ENCODE measurements around the gene PPP1R10.

DNA sequence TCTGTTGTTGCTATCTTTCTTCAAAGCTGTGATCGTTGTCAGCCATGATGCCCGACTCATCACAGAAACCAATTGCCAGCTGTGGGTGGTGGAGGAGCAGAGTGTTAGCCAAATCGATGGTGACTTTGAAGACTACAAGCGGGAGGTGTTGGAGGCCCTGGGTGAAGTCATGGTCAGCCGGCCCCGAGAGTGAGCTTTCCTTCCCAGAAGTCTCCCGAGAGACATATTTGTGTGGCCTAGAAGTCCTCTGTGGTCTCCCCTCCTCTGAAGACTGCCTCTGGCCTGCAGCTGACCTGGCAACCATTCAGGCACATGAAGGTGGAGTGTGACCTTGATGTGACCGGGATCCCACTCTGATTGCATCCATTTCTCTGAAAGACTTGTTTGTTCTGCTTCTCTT is 26.5 kb downstream of the PPP1R10 start:
- TF ChIP-seq, protein P1, sequence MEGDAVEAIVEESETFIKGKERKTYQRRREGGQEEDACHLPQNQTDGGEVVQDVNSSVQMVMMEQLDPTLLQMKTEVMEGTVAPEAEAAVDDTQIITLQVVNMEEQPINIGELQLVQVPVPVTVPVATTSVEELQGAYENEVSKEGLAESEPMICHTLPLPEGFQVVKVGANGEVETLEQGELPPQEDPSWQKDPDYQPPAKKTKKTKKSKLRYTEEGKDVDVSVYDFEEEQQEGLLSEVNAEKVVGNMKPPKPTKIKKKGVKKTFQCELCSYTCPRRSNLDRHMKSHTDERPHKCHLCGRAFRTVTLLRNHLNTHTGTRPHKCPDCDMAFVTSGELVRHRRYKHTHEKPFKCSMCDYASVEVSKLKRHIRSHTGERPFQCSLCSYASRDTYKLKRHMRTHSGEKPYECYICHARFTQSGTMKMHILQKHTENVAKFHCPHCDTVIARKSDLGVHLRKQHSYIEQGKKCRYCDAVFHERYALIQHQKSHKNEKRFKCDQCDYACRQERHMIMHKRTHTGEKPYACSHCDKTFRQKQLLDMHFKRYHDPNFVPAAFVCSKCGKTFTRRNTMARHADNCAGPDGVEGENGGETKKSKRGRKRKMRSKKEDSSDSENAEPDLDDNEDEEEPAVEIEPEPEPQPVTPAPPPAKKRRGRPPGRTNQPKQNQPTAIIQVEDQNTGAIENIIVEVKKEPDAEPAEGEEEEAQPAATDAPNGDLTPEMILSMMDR (IDR thresholded peaks at IDR 0.05): no peak
- TF ChIP-seq POLR2A (IDR thresholded peaks at IDR 0.05): no peak
- TF ChIP-seq EP300 (IDR thresholded peaks at IDR 0.05): no peak
